Fibroblast of skin of back (primary cell): ENCODE data around the gene PRDX3.
"Not testable (repeated sequence)": the region's sequence is repeated elsewhere in the genome, so short reads cannot be mapped to it uniquely, and the experiment has no call there.

Experiments used
- DNase-seq: peaks from one replicate; pipeline ENCODE4 v3.0.0-alpha.2; 2013

Gene PRDX3

GRCh38 chr10:119165171-119166117 is 13.2 kb downstream of the PRDX3 start, which contains the start of gene SFXN4:
Gene SFXN4 (minus strand): TSS chr10:119165714. CDS start chr10:119165647, 67 bp downstream.
- DNase-seq: peak; percentile 66

DNA sequence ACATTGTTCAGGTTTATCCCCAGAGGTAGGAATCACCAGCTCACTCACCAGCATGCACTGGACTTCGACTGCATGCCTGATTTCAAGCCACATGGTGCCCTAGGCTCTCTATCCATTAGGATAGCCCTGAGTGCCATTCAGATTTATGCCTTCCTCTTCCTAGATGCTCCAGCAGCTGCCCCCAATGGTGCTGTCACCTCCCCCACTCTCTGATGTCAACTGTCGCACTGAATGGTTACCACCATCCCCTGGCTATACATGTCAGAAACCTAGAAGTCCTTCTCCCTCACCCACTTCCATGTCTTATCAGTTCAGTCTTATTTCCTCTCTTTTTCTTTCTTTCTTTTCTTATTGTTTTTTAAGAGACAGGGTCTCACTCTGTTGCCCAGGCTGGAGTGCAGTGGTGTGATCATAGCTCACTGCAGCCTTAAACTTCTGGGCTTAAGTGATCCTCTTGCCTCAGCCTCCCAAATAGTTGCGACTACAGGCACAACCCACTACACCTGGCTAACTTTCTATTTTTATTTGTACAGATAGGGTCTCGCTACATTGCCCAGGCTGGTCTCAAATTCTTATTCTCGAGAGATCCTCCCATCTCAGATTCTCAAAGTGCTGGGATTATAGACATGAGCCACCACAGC is 16.0 kb downstream of the PRDX3 start:
- no peak for DNase-seq

GRCh38 chr10:119161680-119162451 is 16.7 kb downstream of the PRDX3 start:
- no peak for DNase-seq

- no peak for DNase-seq
Measured at GRCh38 chr10:119159332-119159731, 19.3 kb downstream of the PRDX3 start.

DNA sequence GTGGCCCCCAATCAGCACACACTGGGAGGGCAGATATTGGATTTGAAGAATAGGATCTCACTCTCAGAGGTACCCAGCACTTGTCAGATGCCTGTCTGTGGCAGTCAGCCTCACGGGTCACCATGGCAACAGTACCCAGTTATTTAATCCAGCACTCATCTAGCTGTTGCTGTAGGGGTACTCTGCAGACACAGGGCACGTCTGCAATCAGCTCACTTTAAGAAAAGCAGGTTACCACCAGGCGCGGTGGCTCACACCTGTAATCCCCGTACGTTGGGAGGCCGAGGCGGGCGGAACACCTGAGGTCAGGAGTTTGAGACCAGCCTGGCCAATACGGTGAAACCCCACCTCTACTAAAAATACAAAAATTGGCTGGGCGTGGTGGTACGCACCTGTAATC is 25.0 kb downstream of the PRDX3 start:
- DNase-seq: no peak

- DNase-seq: no peak
Measured at GRCh38 chr10:119153041-119153440, 25.6 kb downstream of the PRDX3 start.

DNA sequence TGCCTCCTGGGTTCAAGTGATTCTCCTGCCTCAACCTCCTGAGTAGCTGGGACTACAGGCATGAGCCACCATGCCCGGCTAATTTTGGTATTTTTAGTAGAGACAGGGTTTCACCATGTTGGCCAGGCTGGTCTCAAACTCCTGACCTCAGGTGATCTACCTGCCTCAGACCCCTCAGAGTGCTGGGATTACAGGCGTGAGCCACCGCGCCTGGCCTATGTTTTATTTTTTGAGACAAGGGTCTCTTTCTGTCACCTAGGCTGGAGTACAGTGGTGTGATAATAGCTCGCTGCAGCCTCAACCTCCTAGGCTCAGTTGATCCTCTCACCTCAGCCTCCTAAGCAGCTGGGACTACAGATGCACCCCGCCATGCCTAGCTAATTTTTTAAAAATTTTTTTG is 27.0 kb downstream of the PRDX3 start:
- DNase-seq: not testable (repeated sequence)

DNA sequence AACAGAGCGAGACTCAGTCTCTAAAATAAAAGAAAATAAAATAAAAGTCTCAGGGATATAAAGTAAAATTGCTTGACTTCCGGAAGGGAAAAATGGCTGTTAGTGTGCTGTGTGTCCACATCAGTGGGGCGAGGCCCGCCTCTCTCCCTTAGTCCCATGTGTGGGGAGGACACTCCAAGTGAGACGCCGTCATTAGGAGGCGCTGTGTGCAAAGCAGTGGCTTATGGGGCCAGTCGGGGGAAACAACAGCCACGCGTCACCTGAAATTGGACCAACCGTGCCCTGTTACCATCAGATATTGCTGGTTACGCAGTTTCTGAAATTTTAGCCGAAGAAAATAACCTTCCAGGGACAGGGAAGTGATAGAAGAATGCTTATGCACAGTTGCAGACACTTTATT is 28.9 kb downstream of the PRDX3 start:
- DNase-seq: peak; percentile 7

DNA sequence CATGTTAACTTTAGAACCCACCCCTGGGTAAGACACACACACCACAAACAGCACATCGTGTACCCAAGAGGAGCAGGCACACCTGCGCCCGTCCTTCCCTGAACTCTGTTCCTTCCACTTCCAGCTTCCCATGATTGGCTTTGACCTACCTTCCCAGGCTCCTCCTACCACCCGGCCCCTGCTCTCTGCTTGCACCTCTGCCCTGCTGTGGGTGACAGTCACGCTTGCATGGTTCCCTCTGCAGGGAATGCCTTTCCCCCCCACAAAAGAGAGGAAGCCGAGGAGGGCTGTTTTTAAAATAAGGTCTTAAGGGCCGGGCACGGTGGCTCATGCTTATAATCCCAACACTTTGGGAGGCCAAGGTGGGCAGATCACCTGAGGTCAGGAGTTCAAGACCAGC is 29.5 kb downstream of the PRDX3 start:
- no peak for DNase-seq

- DNase-seq: no peak
Measured at GRCh38 chr10:119143657-119144056, 35.0 kb downstream of the PRDX3 start.

DNA sequence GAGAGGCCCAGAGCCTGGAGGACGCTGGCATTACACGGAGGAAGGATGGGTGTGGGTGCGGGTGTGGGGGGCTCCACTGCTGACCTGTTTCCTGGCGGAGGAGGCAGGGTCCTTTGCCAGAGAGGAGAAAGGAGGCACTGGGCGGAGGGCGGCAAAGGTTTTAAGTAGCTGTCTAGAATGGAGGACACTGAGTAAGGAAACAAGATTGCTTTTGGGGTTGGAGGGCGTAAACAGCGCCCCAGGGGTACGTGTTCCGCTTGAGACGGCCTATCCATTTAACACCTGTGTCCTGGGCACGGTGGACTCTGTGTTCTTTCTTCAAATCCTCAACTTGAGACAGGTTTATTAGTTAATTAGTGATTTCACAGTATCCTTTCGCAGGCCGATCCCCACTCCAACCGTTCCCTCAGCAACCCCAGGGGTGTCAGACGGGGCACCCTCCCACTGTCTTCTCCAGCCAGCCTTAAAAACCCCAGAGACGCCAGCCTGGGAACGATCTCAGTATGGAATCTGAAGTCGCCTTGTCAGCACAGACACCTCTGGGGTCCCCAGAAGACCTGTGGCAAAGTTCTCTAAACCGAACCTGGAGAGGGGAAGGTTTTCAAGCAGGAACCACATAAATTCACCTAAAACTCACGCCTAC is 37.9 kb downstream of the PRDX3 start:
- no peak for DNase-seq

DNA sequence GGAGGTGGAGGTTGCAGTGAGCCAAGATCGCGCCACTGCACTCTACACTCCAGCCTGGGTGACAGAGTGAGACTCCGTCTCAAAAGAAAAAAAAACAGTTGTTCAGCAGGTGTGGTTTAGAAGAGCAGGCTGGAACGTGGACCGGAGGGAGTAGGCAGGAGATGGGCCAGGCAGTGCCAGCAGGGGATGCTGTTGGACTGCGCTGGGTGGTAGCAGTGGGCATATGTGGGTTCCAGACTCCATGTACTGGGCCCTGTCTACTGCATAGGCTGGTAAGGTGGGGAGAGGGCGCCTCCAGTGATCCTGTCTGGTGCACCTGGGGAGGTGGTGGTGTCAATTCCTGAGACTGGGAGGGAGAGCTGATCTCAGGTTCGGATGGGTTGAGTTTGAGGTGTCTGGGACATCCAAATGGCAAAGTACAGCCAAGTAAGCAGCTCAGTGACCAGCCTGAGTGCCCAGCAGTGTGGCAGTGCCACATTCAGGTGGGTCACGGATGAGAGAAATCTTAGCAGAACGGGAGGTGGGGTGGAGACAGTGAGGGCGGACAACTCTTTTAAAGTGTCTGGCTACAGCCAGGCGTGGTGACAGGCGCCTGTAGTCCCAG is 39.0 kb downstream of the PRDX3 start:
- DNase-seq: peak; percentile 18

DNA sequence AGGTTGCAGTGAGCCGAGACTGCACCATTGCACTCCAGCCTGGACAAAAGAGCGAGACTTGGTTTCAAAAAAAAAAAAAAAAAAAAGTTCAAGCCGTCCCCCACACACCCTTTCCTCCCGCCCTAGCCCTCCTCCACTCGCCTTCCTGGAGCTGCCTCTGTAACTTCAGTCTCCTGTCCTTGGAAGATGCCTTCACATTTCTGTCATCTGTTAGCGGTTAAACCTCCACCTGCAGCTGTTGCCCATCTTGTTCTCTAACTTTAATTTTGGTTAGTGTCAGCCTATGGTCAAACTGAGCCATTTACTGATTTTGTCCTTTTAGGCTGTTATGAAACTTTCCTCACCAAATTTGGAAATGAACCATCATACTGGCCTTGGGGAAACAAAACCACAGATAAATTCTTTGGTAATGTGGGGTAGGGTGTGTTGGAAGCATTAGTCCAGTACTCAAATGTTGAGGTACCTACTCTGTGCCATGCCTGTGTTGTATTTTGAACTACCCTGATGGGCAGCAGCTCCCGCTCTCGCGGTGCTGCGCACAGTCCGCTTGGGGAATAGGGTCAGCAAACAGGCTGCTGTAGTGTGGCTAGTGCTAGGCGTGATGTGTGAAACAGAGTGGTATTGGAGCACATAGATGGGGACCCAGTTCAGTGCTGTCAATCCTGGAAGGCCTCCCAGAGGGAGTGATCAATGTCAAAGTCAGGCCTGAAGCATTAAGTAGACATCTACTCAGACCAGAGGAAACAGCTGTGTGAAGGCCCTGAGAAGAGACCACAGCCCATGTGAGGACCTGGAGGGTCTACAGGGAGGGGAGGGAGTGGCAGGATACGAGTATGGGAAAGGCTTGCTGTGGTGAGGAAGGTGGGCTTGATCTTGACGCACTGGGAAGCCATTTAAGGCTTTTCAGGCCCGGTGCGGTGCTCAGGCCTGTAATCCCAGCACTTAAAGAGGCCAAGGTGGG is 40.0 kb downstream of the PRDX3 start:
- DNase-seq: no peak

GRCh38 chr10:119137878-119138277 is 40.7 kb downstream of the PRDX3 start:
- DNase-seq: not testable (repeated sequence)

- no peak for DNase-seq
Measured at GRCh38 chr10:119136084-119136483, 42.5 kb downstream of the PRDX3 start.

- DNase-seq: no peak
Measured at GRCh38 chr10:119135513-119135881, 43.1 kb downstream of the PRDX3 start.

- no peak for DNase-seq
Measured at GRCh38 chr10:119133949-119134348, 44.7 kb downstream of the PRDX3 start.

DNA sequence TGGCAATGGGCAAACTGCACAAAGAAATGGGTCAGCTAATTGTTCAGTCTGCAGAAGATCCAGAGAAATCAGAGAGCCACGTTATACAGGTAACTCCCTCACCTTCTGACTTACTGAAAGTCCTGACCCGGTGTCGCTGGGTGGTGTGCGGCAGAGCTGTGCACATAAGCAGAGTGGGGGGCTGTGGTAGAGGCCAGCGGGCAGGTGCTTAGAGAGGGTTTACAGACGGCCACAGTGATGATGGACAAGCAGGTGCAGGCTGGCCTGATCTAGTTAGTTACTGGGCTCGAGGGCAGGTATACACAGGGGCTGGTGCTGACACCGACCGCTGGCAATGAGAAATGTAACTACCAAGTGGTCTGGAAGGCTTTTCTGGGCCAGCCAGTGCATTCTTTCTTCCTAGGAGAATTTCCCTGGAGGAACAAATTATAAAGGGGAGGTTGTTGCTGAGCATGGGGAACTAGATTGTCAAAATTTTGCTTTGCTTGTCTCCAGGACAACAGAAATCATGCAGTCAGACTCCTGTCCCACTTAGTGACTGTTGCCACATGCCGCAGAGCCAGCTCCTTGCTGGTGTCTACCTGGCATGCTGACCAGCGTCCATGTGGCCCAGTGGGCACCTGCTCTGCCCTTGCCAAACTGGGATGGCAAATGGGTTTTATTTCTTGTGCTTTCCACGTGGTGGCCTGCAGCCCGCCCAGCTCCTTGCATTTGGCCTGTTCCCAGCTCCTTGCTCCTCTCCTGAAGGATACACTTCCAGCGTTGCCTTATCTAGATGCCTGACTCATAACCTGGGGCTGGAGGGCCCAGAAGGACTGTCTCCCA is 45.9 kb downstream of the PRDX3 start:
- DNase-seq: no peak

DNA sequence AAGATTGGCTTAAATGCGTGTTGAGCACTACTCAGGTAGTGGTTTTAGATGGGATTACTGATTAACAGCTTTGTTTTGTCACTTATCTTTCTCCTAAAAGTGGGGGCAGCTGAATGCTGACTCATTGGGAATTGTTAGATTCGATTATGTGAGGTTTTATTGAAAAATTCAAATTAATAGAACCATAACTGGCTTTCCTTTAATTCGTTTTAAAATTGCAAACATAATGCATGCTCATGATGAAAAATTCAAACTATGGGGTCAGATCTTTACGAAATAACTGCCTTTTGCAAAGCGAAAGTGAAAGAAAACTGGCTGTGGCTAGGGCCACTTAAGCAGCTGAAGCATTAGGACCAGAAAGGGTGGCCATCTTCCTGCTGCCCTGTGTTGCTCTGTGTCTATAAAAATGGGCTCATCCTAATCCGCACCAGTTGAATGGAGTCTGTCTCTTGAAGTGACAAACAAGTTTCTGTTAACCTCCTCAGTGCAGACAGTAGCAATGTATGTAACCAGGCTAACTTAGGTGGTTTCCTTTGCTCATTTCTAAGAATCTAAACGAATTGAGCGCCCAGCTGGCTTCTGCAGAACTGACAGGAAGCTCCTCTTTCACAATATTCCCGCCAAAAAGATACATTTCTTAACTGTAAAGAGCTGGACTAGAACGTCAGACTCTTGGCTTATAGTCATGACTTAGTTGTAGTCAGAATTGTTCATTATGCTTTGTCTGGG is 46.9 kb downstream of the PRDX3 start:
- DNase-seq: peak; percentile 13
